ENCODE data around the gene KCNB1.

The KCNB1 gene

GRCh38 chr20:49482621-49483017 is at the start of gene KCNB1:
Gene KCNB1, minus strand, starts transcription at chr20:49482668. Its CDS starts 188 bp downstream, at chr20:49482480.
- DNase-seq = peak; percentile 28

- no peak for DNase-seq
Observed at GRCh38 chr20:49529470-49529869, 47.0 kb upstream of the KCNB1 start.

- DNase-seq = no peak
Observed at GRCh38 chr20:49526568-49526967, 44.1 kb upstream of the KCNB1 start.

- DNase-seq = no peak
Observed at GRCh38 chr20:49526056-49526455, 43.6 kb upstream of the KCNB1 start.

GRCh38 chr20:49523767-49524360 is 41.4 kb upstream of the KCNB1 start:
- DNase-seq = no peak

GRCh38 chr20:49521356-49521755 is 38.9 kb upstream of the KCNB1 start:
- DNase-seq = no peak

GRCh38 chr20:49519777-49520359 is 37.4 kb upstream of the KCNB1 start:
- no peak for DNase-seq

GRCh38 chr20:49519212-49519712 is 36.8 kb upstream of the KCNB1 start:
- no peak for DNase-seq

- DNase-seq = no peak
Observed at GRCh38 chr20:49518576-49518975, 36.1 kb upstream of the KCNB1 start.

- no peak for DNase-seq
Observed at GRCh38 chr20:49517805-49518100, 35.3 kb upstream of the KCNB1 start.

- no peak for DNase-seq
Observed at GRCh38 chr20:49516916-49517804, 34.7 kb upstream of the KCNB1 start.

GRCh38 chr20:49515586-49515985 is 33.1 kb upstream of the KCNB1 start:
- DNase-seq = no peak

GRCh38 chr20:49513517-49513916 is 31.0 kb upstream of the KCNB1 start:
- DNase-seq = no peak

GRCh38 chr20:49513009-49513408 is 30.5 kb upstream of the KCNB1 start:
- DNase-seq = no peak

- DNase-seq = no peak
Observed at GRCh38 chr20:49511788-49512525, 29.5 kb upstream of the KCNB1 start.

GRCh38 chr20:49510562-49511122 is 28.2 kb upstream of the KCNB1 start:
- DNase-seq = no peak

GRCh38 chr20:49508435-49509199 is 26.1 kb upstream of the KCNB1 start:
- DNase-seq = peak; percentile 35

GRCh38 chr20:49507741-49508434 is 25.4 kb upstream of the KCNB1 start:
- DNase-seq = no peak

GRCh38 chr20:49505518-49505917 is 23.1 kb upstream of the KCNB1 start:
- DNase-seq = no peak

GRCh38 chr20:49503176-49503575 is 20.7 kb upstream of the KCNB1 start:
- DNase-seq = no peak

GRCh38 chr20:49501917-49502316 is 19.4 kb upstream of the KCNB1 start:
- DNase-seq = peak; percentile 7

GRCh38 chr20:49497398-49497669 is 14.9 kb upstream of the KCNB1 start:
- DNase-seq = no peak
